Effector memory CD4-positive, alpha-beta T cell (primary cell): ENCODE measurements around the gene GRAMD1C.
A peak's percentile ranks its signal among the peaks of the same experiment; 100 is the strongest.

Experiments used
- DNase-seq, 3 donors: peaks; one replicate each; pipeline ENCODE4 v3.0.0-alpha.2; 2020
- H3K27ac ChIP-seq: 2 replicates; pipeline ENCODE4 v1.7.0; 2013; ENCODE audit warnings: mild to moderate bottlenecking, low read length, moderate library complexity; ENCODE audit not compliant: insufficient read depth, poor library complexity, severe bottlenecking
- H3K27me3 ChIP-seq: replicated peaks from 2 replicates; pipeline ENCODE4 v1.7.0; 2013; ENCODE audit warnings: mild to moderate bottlenecking, low read length; ENCODE audit not compliant: insufficient read depth, control insufficient read depth, poor library complexity, severe bottlenecking
- H3K36me3 ChIP-seq: 2 replicates; pipeline ENCODE4 v1.7.0; 2013; ENCODE audit warnings: mild to moderate bottlenecking, low read length, moderate library complexity; ENCODE audit not compliant: control insufficient read depth, insufficient read depth
- H3K4me1 ChIP-seq: 2 replicates; pipeline ENCODE4 v1.7.0; 2013; ENCODE audit warnings: low read length, mild to moderate bottlenecking; ENCODE audit not compliant: control insufficient read depth, insufficient read depth, poor library complexity, severe bottlenecking
- H3K4me3 ChIP-seq: 2 replicates; pipeline ENCODE4 v1.7.0; 2013; ENCODE audit warnings: low read length, low read depth, mild to moderate bottlenecking; ENCODE audit not compliant: insufficient read depth, poor library complexity, severe bottlenecking
- H3K9me3 ChIP-seq: 2 replicates; pipeline ENCODE4 v1.7.0; 2013; ENCODE audit warnings: mild to moderate bottlenecking, low read length, moderate library complexity; ENCODE audit not compliant: control insufficient read depth

GRAMD1C gene

GRCh38 chr3:113946831-113947230 is 108.2 kb downstream of the GRAMD1C start:
- Histone ChIP-seq H3K27ac (no peak overlapping the region), H3K9me3 (no peaks in the 10 kb centered on the region), H3K36me3 (no peaks in the 10 kb centered on the region), H3K4me3 (peak overlapping the region; percentile 52), H3K27me3 (no peaks in the 10 kb centered on the region), H3K4me1 (peaks cover 11% of the 10 kb centered on the region)
- DNase-seq: no peak

GRCh38 chr3:113947372-113948014 is 108.9 kb downstream of the GRAMD1C start, which contains the start of gene ZDHHC23:
ZDHHC23 (plus strand) TSS chr3:113948013; CDS start chr3:113948803, 790 bp downstream.
- Histone ChIP-seq H3K27ac (peak within 1 kb of the TSS; percentile 20), H3K4me1 (peaks cover 11% of the 10 kb centered on the region), H3K9me3 (no peaks in the 10 kb centered on the region), H3K36me3 (no peaks in the 10 kb centered on the region), H3K4me3 (peak within 1 kb of the TSS; percentile 80), H3K27me3 (no peaks in the 10 kb centered on the region)
- DNase-seq: peak; percentile 67 to 72 (median 67)

- Histone ChIP-seq H3K36me3 (no peaks in the 10 kb centered on the region), H3K4me3 (peak overlapping the region; percentile 80), H3K9me3 (no peaks in the 10 kb centered on the region), H3K27ac (peak overlapping the region; percentile 20), H3K27me3 (no peaks in the 10 kb centered on the region), H3K4me1 (peaks cover 11% of the 10 kb centered on the region)
- DNase-seq: peak; percentile 5 to 27 (median 9)
These were observed 109.7 kb downstream of the GRAMD1C start for GRCh38 chr3:113948015-113948917.

GRCh38 chr3:113952921-113953320 is 114.3 kb downstream of the GRAMD1C start:
- no peak overlapping the region for H3K4me3 ChIP-seq
- no peak for DNase-seq
- no peaks in the 10 kb centered on the region for H3K9me3 ChIP-seq

GRCh38 chr3:113953677-113954076 is 115.1 kb downstream of the GRAMD1C start:
- no peak overlapping the region for H3K4me3 ChIP-seq
- no peaks in the 10 kb centered on the region for H3K27me3 ChIP-seq
- H3K36me3 ChIP-seq: no peaks in the 10 kb centered on the region
- no peak overlapping the region for H3K27ac ChIP-seq
- no peak for DNase-seq
- no peaks in the 10 kb centered on the region for H3K9me3 ChIP-seq
- peaks cover 7% of the 10 kb centered on the region for H3K4me1 ChIP-seq

More at GRCh38 chr3:113952921-113953320, 114.3 kb downstream of the GRAMD1C start:
- Histone ChIP-seq H3K4me1 (peaks cover 14% of the 10 kb centered on the region), H3K27ac (no peak overlapping the region), H3K27me3 (no peaks in the 10 kb centered on the region), H3K36me3 (no peaks in the 10 kb centered on the region)

- Histone ChIP-seq H3K27me3 (no peaks in the 10 kb centered on the region), H3K36me3 (no peaks in the 10 kb centered on the region)
- DNase-seq: no peak
These were observed 115.6 kb downstream of the GRAMD1C start for GRCh38 chr3:113954091-113954685.

GRCh38 chr3:113963879-113964278 is 125.3 kb downstream of the GRAMD1C start:
- Histone ChIP-seq H3K36me3 (no peaks in the 10 kb centered on the region), H3K27ac (no peak overlapping the region), H3K9me3 (no peaks in the 10 kb centered on the region), H3K4me1 (no peaks in the 10 kb centered on the region), H3K27me3 (no peaks in the 10 kb centered on the region), H3K4me3 (no peak overlapping the region)
- DNase-seq: no peak

More at GRCh38 chr3:113954091-113954685, 115.6 kb downstream of the GRAMD1C start:
- Histone ChIP-seq H3K27ac (no peak overlapping the region), H3K4me1 (peaks cover 3% of the 10 kb centered on the region), H3K4me3 (no peak overlapping the region), H3K9me3 (no peaks in the 10 kb centered on the region)

GRCh38 chr3:113966172-113966571 is 127.6 kb downstream of the GRAMD1C start:
- Histone ChIP-seq H3K4me1 (no peaks in the 10 kb centered on the region), H3K27ac (no peak overlapping the region), H3K9me3 (no peaks in the 10 kb centered on the region), H3K4me3 (no peak overlapping the region), H3K27me3 (no peaks in the 10 kb centered on the region), H3K36me3 (no peaks in the 10 kb centered on the region)
- no peak for DNase-seq

GRCh38 chr3:113968986-113969385 is 130.4 kb downstream of the GRAMD1C start:
- no peak overlapping the region for H3K27ac ChIP-seq
- no peaks in the 10 kb centered on the region for H3K4me1 ChIP-seq
- H3K9me3 ChIP-seq: no peaks in the 10 kb centered on the region
- no peak for DNase-seq
- H3K27me3 ChIP-seq: no peaks in the 10 kb centered on the region
- H3K4me3 ChIP-seq: no peak overlapping the region
- H3K36me3 ChIP-seq: no peaks in the 10 kb centered on the region
